ENCODE results near the gene SOHLH2.

DNA sequence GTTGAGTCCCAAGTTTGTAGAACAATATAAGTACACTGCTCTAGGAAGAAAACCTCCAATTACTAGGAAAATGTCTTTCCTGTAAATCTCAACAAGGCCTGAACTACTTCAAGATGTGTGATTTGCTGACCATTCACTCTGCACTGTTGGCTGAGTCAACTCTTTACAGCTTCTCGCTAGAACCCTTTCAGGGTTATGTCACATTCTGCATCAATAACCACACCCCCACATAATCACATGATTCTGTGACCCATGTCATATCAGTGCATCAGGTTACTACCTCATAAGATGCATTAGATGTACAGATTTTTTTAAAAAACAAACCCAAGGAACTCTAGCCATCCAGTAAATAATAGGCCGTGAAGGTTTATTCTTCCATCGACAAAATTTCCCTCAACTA is 67.0 kb downstream of the SOHLH2 start:
- TF ChIP-seq, protein P1, sequence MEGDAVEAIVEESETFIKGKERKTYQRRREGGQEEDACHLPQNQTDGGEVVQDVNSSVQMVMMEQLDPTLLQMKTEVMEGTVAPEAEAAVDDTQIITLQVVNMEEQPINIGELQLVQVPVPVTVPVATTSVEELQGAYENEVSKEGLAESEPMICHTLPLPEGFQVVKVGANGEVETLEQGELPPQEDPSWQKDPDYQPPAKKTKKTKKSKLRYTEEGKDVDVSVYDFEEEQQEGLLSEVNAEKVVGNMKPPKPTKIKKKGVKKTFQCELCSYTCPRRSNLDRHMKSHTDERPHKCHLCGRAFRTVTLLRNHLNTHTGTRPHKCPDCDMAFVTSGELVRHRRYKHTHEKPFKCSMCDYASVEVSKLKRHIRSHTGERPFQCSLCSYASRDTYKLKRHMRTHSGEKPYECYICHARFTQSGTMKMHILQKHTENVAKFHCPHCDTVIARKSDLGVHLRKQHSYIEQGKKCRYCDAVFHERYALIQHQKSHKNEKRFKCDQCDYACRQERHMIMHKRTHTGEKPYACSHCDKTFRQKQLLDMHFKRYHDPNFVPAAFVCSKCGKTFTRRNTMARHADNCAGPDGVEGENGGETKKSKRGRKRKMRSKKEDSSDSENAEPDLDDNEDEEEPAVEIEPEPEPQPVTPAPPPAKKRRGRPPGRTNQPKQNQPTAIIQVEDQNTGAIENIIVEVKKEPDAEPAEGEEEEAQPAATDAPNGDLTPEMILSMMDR (IDR thresholded peaks at IDR 0.05; ENCODE audit: low read depth, low read length), result no peak
- no peak for TF ChIP-seq POLR2A (IDR thresholded peaks at IDR 0.05; ENCODE audit: extremely low read depth, insufficient read length)
